PFSK-1 (cell line): Measurements from ENCODE around the gene SPIRE1.

Source experiments
- FOXP2 ChIP-seq: optimal IDR thresholded peaks from 2 replicates; pipeline ENCODE3; 2011; ENCODE audit warnings: borderline replicate concordance, control low read depth, inconsistent platforms; ENCODE audit not compliant: insufficient read depth; ENCODE audit errors: extremely low read length, extremely low read depth
- POLR2AphosphoS5 ChIP-seq: IDR thresholded peaks from 2 replicates; pipeline ENCODE4 v1.6.1; 2012; ENCODE audit warnings: low read depth, mild to moderate bottlenecking, control low read depth, low read length, moderate library complexity
- SIN3A ChIP-seq: IDR thresholded peaks from 2 replicates; pipeline ENCODE4 v1.6.1; 2012; ENCODE audit warnings: mild to moderate bottlenecking, low read length, moderate library complexity, borderline replicate concordance; ENCODE audit not compliant: insufficient read depth
- TAF1 ChIP-seq: IDR thresholded peaks from 2 replicates; pipeline ENCODE4 v1.6.1; 2012; ENCODE audit warnings: low read length, control low read depth, borderline replicate concordance; ENCODE audit not compliant: insufficient read depth
- TF ChIP-seq, protein P1 (sequence below), 2 experiments: IDR thresholded peaks; 2 replicates each; pipeline versions ENCODE4 v1.6.1 to v1.8.0; 2011 to 2012; ENCODE audit warnings: low read depth in 2 of 2, low read length in 2 of 2, control low read depth in 1 of 2, inconsistent platforms in 1 of 2, mild to moderate bottlenecking in 1 of 2, moderate library complexity in 1 of 2; ENCODE audit not compliant: insufficient read depth in 1 of 2

SPIRE1 gene

DNA sequence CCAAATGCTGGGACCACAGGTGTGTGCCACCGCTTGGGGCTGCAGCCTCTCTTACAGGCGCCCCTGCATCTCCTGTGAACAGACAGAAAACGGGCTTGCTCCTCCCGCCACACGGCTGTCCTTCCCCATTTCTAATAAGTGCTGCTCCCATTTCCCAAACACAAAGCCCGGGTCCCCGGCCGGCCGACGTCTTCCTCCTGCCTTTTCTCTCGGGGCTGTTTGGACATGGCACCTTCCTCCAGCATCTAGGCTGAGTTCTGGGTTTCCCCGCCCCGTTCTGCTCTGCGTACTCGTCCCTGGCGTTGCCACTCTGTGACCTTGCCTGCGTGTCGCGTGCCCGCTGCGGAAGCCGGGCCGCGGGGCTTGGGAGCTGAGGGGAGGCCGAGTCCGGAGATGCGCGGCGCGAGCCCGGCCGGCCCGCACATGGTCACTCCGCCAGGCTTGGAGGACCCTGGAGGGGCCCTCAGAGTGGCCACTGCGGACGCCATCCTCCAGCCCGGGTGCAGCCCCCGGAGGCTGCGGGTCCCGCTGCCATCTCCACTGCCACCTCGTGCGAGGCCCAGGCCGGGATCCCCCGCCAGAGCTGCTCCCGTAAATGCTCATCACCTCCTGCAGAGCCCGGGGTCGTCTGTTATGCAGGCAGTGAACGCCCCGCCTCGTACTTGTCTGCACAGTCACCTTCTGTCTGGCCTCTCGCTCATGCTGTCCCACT is 223.9 kb downstream of the SPIRE1 start:
- no peak for TF ChIP-seq FOXP2
- no peak for TF ChIP-seq TAF1
- TF ChIP-seq, protein P1, sequence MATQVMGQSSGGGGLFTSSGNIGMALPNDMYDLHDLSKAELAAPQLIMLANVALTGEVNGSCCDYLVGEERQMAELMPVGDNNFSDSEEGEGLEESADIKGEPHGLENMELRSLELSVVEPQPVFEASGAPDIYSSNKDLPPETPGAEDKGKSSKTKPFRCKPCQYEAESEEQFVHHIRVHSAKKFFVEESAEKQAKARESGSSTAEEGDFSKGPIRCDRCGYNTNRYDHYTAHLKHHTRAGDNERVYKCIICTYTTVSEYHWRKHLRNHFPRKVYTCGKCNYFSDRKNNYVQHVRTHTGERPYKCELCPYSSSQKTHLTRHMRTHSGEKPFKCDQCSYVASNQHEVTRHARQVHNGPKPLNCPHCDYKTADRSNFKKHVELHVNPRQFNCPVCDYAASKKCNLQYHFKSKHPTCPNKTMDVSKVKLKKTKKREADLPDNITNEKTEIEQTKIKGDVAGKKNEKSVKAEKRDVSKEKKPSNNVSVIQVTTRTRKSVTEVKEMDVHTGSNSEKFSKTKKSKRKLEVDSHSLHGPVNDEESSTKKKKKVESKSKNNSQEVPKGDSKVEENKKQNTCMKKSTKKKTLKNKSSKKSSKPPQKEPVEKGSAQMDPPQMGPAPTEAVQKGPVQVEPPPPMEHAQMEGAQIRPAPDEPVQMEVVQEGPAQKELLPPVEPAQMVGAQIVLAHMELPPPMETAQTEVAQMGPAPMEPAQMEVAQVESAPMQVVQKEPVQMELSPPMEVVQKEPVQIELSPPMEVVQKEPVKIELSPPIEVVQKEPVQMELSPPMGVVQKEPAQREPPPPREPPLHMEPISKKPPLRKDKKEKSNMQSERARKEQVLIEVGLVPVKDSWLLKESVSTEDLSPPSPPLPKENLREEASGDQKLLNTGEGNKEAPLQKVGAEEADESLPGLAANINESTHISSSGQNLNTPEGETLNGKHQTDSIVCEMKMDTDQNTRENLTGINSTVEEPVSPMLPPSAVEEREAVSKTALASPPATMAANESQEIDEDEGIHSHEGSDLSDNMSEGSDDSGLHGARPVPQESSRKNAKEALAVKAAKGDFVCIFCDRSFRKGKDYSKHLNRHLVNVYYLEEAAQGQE (IDR thresholded peaks at IDR 0.05; ENCODE audit: insufficient read depth in 1 of 2, low read depth in 2 of 2, low read length in 2 of 2) = no peak
- TF ChIP-seq SIN3A = no peak
- TF ChIP-seq POLR2AphosphoS5 = no peak

DNA sequence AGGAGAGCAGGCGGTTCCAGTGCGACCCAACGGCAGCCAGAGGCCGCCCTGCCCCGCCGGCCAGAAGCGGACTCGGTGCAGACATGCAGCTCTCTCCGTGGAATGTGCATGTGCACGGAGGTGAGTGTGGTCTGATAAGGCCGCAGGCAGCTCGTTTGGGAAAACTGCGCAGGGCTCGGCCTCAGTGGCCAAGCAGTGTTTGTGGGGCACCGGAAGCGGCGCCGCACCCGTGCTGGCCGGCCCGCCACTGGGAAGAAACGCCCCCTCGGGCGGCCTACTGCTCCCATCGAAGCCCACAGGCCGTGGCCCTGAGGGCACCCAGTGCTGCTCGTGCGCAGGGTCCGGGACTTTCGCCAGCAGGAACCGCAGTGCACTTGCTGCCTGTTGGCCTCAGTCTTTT is 225.0 kb downstream of the SPIRE1 start:
- TF ChIP-seq FOXP2 (no peak), TAF1 (no peak), SIN3A (no peak), POLR2AphosphoS5 (no peak)
- TF ChIP-seq, protein P1 (IDR thresholded peaks at IDR 0.05; ENCODE audit: insufficient read depth in 1 of 2, low read depth in 2 of 2, low read length in 2 of 2) = no peak

DNA sequence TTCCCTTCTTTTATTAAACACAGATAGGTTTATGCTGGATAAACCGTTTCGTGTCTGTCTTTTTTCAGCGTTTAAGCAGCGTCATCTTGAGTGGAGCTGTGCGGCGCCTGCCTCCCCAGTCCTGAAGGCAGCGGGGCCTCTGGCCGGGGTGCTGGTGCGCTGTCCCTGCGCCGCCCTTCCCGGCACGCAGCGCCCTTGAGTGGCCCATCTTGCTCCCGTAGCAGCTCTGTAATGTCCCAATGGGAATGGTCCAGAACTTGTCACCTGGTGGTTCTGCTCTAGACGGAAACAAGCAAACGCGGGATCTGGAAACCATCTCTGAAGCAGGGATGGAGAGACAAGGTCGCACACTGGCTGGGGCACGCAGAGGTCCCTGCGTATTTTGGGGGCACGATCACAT is 225.7 kb downstream of the SPIRE1 start:
- TF ChIP-seq TAF1 (no peak), POLR2AphosphoS5 (no peak), FOXP2 (no peak), SIN3A (no peak)
- TF ChIP-seq, protein P1 (IDR thresholded peaks at IDR 0.05; ENCODE audit: insufficient read depth in 1 of 2, low read depth in 2 of 2, low read length in 2 of 2) = no peak

DNA sequence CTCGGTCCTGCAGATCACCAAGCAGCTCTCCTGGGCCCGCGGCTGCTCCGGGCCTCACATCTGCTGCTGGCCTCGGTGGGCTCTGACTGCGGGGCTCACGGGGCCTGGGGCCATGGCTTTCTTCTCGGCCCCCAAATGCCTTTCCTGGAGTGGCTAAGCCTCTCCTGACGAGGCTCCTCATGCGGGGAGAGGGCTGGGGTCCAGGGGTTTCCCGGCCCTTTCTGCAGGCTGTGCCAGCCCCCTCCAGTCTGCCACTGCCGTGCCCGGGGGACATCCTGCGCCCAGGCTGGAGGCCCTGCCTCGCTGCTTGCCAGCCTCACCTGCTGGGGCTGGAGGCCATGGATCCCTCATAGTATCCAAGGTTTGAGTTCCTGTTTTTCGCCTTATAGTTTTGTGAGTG is 226.3 kb downstream of the SPIRE1 start:
- TF ChIP-seq POLR2AphosphoS5 = no peak
- TF ChIP-seq FOXP2 = no peak
- TF ChIP-seq SIN3A = no peak
- TF ChIP-seq TAF1 = no peak
- TF ChIP-seq, protein P1 (IDR thresholded peaks at IDR 0.05; ENCODE audit: insufficient read depth in 1 of 2, low read depth in 2 of 2, low read length in 2 of 2) = no peak
